Thoracic aorta (tissue), 2 donors: ENCODE data around the gene RESF1. TPM values are rescaled to one million over a fixed set of nuclear protein-coding genes. Genes with fewer than 3 reads are reported as not detected.
A peak's percentile ranks its signal among the peaks of the same experiment; 100 is the strongest.

Source experiments
- ATAC-seq: fragments of 150-250 bp; one replicate; pipeline ENCODE4 v1.8.0; 2017; ENCODE audit warnings: low read depth; ENCODE audit not compliant: insufficient number of reproducible peaks, low FRiP score
- DNase-seq: peaks from one replicate; pipeline ENCODE4 v3.0.0-alpha.2; 2020; ENCODE audit warnings: low spot score
- H3K27ac ChIP-seq, 2 donors: fragments of 200-600 bp; sonication (generic); 1 replicate in 1 of 2; 2 replicates in 1 of 2; pipeline ENCODE4 v1.5.1; 2016; ENCODE audit warnings: mild to moderate bottlenecking in 2 of 2, moderate library complexity in 2 of 2
- H3K27me3 ChIP-seq: fragments of 200-600 bp; sonication (generic); replicated peaks from 2 replicates; pipeline ENCODE4 v1.6.0; 2016; ENCODE audit warnings: mild to moderate bottlenecking; ENCODE audit not compliant: insufficient read depth
- H3K36me3 ChIP-seq: fragments of 200-600 bp; sonication (generic); one replicate; pipeline ENCODE4 v1.5.1; 2016
- H3K4me1 ChIP-seq, 2 donors: fragments of 200-600 bp; sonication (generic); 1 replicate in 1 of 2; 2 replicates in 1 of 2; pipeline versions ENCODE4 v1.5.1 to v1.6.0; 2016; ENCODE audit warnings: low read depth in 2 of 2, mild to moderate bottlenecking in 1 of 2; ENCODE audit not compliant: control insufficient read depth in 1 of 2
- H3K4me3 ChIP-seq: fragments of 200-600 bp; sonication (generic); 2 replicates; pipeline ENCODE4 v1.5.1; 2016; ENCODE audit warnings: mild to moderate bottlenecking
- H3K9me3 ChIP-seq: fragments of 200-600 bp; sonication (generic); 2 replicates; pipeline ENCODE4 v1.5.1; 2016
- CTCF ChIP-seq: fragments of 200-600 bp; sonication (generic); IDR thresholded peaks from one replicate; pipeline ENCODE4 v1.5.1; 2019; ENCODE audit warnings: antibody characterized with exemption
- total RNA-seq, 2 donors: library from RNA; depleted of rRNA; stranded (reverse); fragments of >200 nt; gene quantifications; one replicate each; pipeline versions ENCODE4 v1.1.0 to v1.2.3, GENCODE V29; 2016

Gene RESF1
- total RNA-seq, 2 donors from 2014 or later: 53.2 to 112 TPM

- H3K4me1 ChIP-seq: peaks cover 0 to 6% of the 10 kb centered on the region in 2 donors
- no peak for DNase-seq
- no peaks in the 10 kb centered on the region for H3K9me3 ChIP-seq
- no peak overlapping the region for H3K4me3 ChIP-seq
- no peaks in the 10 kb centered on the region for H3K27me3 ChIP-seq
- no peaks in the 10 kb centered on the region for H3K36me3 ChIP-seq
- ATAC-seq: no peak
- no peak for TF ChIP-seq CTCF
- no peak overlapping the region for H3K27ac ChIP-seq
Observed at GRCh38 chr12:31954925-31955858, 4.0 kb upstream of the RESF1 start.

GRCh38 chr12:31958569-31959160 is 550 bp upstream of the RESF1 start:
- DNase-seq (no peak), ATAC-seq (peak; percentile 10)
- TF ChIP-seq CTCF: no peak
- Histone ChIP-seq H3K9me3 (no peaks in the 10 kb centered on the region), H3K27ac (peak overlapping the region; percentile 72 to 83), H3K4me1 (peaks cover 12 to 36% of the 10 kb centered on the region in 2 donors), H3K4me3 (peak overlapping the region; percentile 87), H3K36me3 (no peaks in the 10 kb centered on the region), H3K27me3 (no peaks in the 10 kb centered on the region)

GRCh38 chr12:31959701-31960391 is 631 bp downstream of the RESF1 start:
- H3K9me3 ChIP-seq: no peaks in the 10 kb centered on the region
- H3K4me1 ChIP-seq: peaks cover 12 to 36% of the 10 kb centered on the region in 2 donors
- H3K27me3 ChIP-seq: no peaks in the 10 kb centered on the region
- no peak for TF ChIP-seq CTCF
- DNase-seq: peak; percentile 15
- peak overlapping the region; percentile 72 to 83 for H3K27ac ChIP-seq
- no peaks in the 10 kb centered on the region for H3K36me3 ChIP-seq
- H3K4me3 ChIP-seq: peak overlapping the region; percentile 87
- ATAC-seq: peak; percentile 37

GRCh38 chr12:31961137-31961536 is 1.9 kb downstream of the RESF1 start:
- Histone ChIP-seq H3K27me3 (no peaks in the 10 kb centered on the region), H3K9me3 (no peaks in the 10 kb centered on the region), H3K4me1 (peaks cover 13 to 48% of the 10 kb centered on the region in 2 donors), H3K36me3 (no peaks in the 10 kb centered on the region), H3K27ac (no peak overlapping the region), H3K4me3 (peak overlapping the region; percentile 87)
- ATAC-seq: no peak
- no peak for DNase-seq
- TF ChIP-seq CTCF: no peak

- Histone ChIP-seq H3K9me3 (no peaks in the 10 kb centered on the region), H3K4me1 (peaks cover 15 to 57% of the 10 kb centered on the region in 2 donors), H3K4me3 (peak overlapping the region; percentile 87), H3K27me3 (no peaks in the 10 kb centered on the region), H3K36me3 (no peaks in the 10 kb centered on the region), H3K27ac (no peak overlapping the region)
- TF ChIP-seq CTCF: no peak
- DNase-seq (no peak), ATAC-seq (no peak)
Observed at GRCh38 chr12:31962076-31962475, 2.9 kb downstream of the RESF1 start.
